HepG2 (cell line): Measurements from ENCODE around the gene TMEM129. TPM values are rescaled to one million over a fixed set of nuclear protein-coding genes. Genes with fewer than 3 reads are reported as not detected.

ENCODE experiments used
- ATAC-seq: fragments of 200-7000 bp; cut with Tn5 transposase; 3 replicates; pipeline ENCODE4 v1.9.1; 2020; ENCODE audit warnings: mild to moderate bottlenecking, moderate library complexity
- BruUV-seq: library from RNA; stranded (reverse); fragments of 400-500 nt; replicated peaks from 2 replicates; lab custom pipeline; 2021; lab: Mats Ljungman, UMichigan
- CTCF ChIA-PET: fragments of 300-600 bp; formaldehyde crosslinking; extraction: SDS; loops from one replicate; lab custom pipeline; 2021; ENCODE audit warnings: low total read pairs, inconsistent platforms, low intra/inter-chr PET ratio; lab: Yijun Ruan, JAX
- POLR2A ChIA-PET: fragments of 350-600 bp; sonication (Branson Sonifier 250); formaldehyde crosslinking; loops from one replicate; lab custom pipeline; 2020; ENCODE audit warnings: antibody characterized with exemption, inconsistent platforms; lab: Yijun Ruan, JAX
- DNase-seq: peaks from one replicate; pipeline ENCODE4 v3.0.0-alpha.2; 2015; ENCODE audit warnings: low spot score
- FAIRE-seq: peaks from 3 replicates; lab custom pipeline; 2011; peaks lifted over from hg19 to GRCh38; lab: Jason Lieb, UNC
- H2AFZ ChIP-seq: one replicate; pipeline ENCODE4 v1.6.1; 2011; ENCODE audit warnings: low read length, inconsistent platforms
- H3K27ac ChIP-seq: fragments of 300-600 bp; 3 replicates; pipeline ENCODE4 v1.8.0; 2011; ENCODE audit warnings: mixed run types, mild to moderate bottlenecking, mixed read lengths, low read length, inconsistent platforms; ENCODE audit not compliant: insufficient read depth; ENCODE audit errors: extremely low read length
- H3K27me3 ChIP-seq, 2 experiments: fragments of 200-600 bp in 1 of 2; 2 replicates in 1 of 2; 3 replicates in 1 of 2; pipeline versions ENCODE4 v1.6.0 to v1.8.0; 2011; ENCODE audit warnings: low read length in 2 of 2, mild to moderate bottlenecking in 2 of 2, moderate library complexity in 2 of 2, inconsistent platforms in 1 of 2; ENCODE audit not compliant: insufficient read depth in 2 of 2, control insufficient read depth in 1 of 2
- H3K36me3 ChIP-seq, 2 experiments: fragments of 200-600 bp in 1 of 2; replicated peaks in 1 of 2; 2 replicates in 1 of 2; 3 replicates in 1 of 2; pipeline versions ENCODE4 v1.5.1 to v1.8.0; 2011; ENCODE audit warnings: low read length in 2 of 2, inconsistent platforms in 1 of 2; ENCODE audit not compliant: insufficient read depth in 2 of 2, control insufficient read depth in 1 of 2
- H3K4me1 ChIP-seq: 2 replicates; pipeline ENCODE4 v1.5.1; 2012; ENCODE audit warnings: low read length, inconsistent platforms; ENCODE audit not compliant: insufficient read depth
- H3K4me2 ChIP-seq: 2 replicates; pipeline ENCODE4 v1.6.0; 2011; ENCODE audit warnings: low read depth, low read length, inconsistent platforms
- H3K4me3 ChIP-seq, 3 experiments: fragments of 200-600 bp in 1 of 3; sonication (generic), shearing (Covaris generic) in 1 of 3; replicated peaks in 1 of 3; 2 replicates each; pipeline ENCODE4 v1.5.1; 2011 to 2016; ENCODE audit warnings: low read length in 3 of 3, inconsistent platforms in 2 of 3, low read depth in 2 of 3, mild to moderate bottlenecking in 2 of 3, control low read depth in 1 of 3, mixed read lengths in 1 of 3; ENCODE audit not compliant: insufficient read depth in 1 of 3
- H3K79me2 ChIP-seq: one replicate; pipeline ENCODE4 v1.6.1; 2011; ENCODE audit warnings: low read length, inconsistent platforms; ENCODE audit not compliant: insufficient read depth
- H3K9ac ChIP-seq: 2 replicates; pipeline ENCODE4 v1.6.0; 2011; ENCODE audit warnings: mild to moderate bottlenecking, low read depth, low read length, inconsistent platforms; ENCODE audit not compliant: insufficient read depth
- H3K9me3 ChIP-seq: 2 replicates; pipeline ENCODE4 v1.5.1; 2012; ENCODE audit warnings: mild to moderate bottlenecking, low read length
- H4K20me1 ChIP-seq: 2 replicates; pipeline ENCODE4 v1.6.0; 2011; ENCODE audit warnings: inconsistent platforms, mild to moderate bottlenecking, low read length, moderate library complexity; ENCODE audit not compliant: insufficient read depth
- AGO1 ChIP-seq: fragments of 200-400 bp; formaldehyde crosslinking; IDR thresholded peaks from 2 replicates; pipeline ENCODE4 v1.6.1; 2017; ENCODE audit warnings: mild to moderate bottlenecking, low read depth, low read length, moderate library complexity; ENCODE audit not compliant: poor library complexity, severe bottlenecking
- AGO2 ChIP-seq: fragments of 200-400 bp; formaldehyde crosslinking; optimal IDR thresholded peaks from 2 replicates; pipeline ENCODE3; 2017; ENCODE audit warnings: mild to moderate bottlenecking, low read depth, low read length, moderate library complexity
- ARID2 ChIP-seq: sonication (generic); formaldehyde crosslinking; IDR thresholded peaks from 2 replicates; pipeline ENCODE4 v1.8.1; 2022; ENCODE audit warnings: mild to moderate bottlenecking, missing genetic modification reagents, borderline replicate concordance
- ATF7 ChIP-seq, 2 experiments: fragments of 450-650 bp in 1 of 2; sonication (generic) in 1 of 2; formaldehyde crosslinking in 1 of 2; IDR thresholded peaks; 2 replicates each; pipeline versions ENCODE4 v1.4.0 to v1.6.1; 2016 to 2020; ENCODE audit warnings: antibody characterized with exemption in 1 of 2, mild to moderate bottlenecking in 1 of 2, missing genetic modification reagents in 1 of 2
- DR1 ChIP-seq: sonication (generic); formaldehyde crosslinking; IDR thresholded peaks from 2 replicates; pipeline ENCODE4 v1.8.0; 2021; ENCODE audit warnings: mild to moderate bottlenecking, missing genetic modification reagents, inconsistent platforms
- ELF1 ChIP-seq: sonication (generic); formaldehyde crosslinking; IDR thresholded peaks from 2 replicates; pipeline ENCODE4 v1.4.0; 2020; ENCODE audit warnings: missing genetic modification reagents
- ESRRA ChIP-seq: sonication (generic); formaldehyde crosslinking; IDR thresholded peaks from 2 replicates; pipeline ENCODE4 v1.5.1; 2020; ENCODE audit warnings: mild to moderate bottlenecking, low read depth, missing genetic modification reagents
- MIXL1 ChIP-seq: IDR thresholded peaks from 2 replicates; pipeline ENCODE4 v1.6.1; 2016
- NFYC ChIP-seq: IDR thresholded peaks from 2 replicates; pipeline ENCODE4 v1.6.1; 2016; ENCODE audit warnings: missing genetic modification reagents, missing compliant biosample characterization
- RBM39 ChIP-seq: fragments of 200-400 bp; formaldehyde crosslinking; IDR thresholded peaks from one replicate; pipeline ENCODE4 v1.6.1; 2018; ENCODE audit warnings: antibody characterized with exemption, mild to moderate bottlenecking, low read depth, low read length; ENCODE audit not compliant: poor library complexity, severe bottlenecking
- SAP130 ChIP-seq: IDR thresholded peaks from 2 replicates; pipeline ENCODE4 v1.6.1; 2016; ENCODE audit warnings: low read depth
- STAG1 ChIP-seq: sonication (generic); formaldehyde crosslinking; IDR thresholded peaks from 2 replicates; pipeline ENCODE4 v1.4.0; 2020; ENCODE audit warnings: missing genetic modification reagents
- THAP9 ChIP-seq: sonication (generic); formaldehyde crosslinking; IDR thresholded peaks from 2 replicates; pipeline ENCODE4; 2020; ENCODE audit warnings: missing genetic modification reagents, mild to moderate bottlenecking, borderline replicate concordance
- ZBTB7A ChIP-seq: sonication (generic); formaldehyde crosslinking; IDR thresholded peaks from 2 replicates; pipeline ENCODE4 v1.8.0; 2022; ENCODE audit warnings: mild to moderate bottlenecking, missing genetic modification reagents
- ZMYM3 ChIP-seq: sonication (generic); formaldehyde crosslinking; IDR thresholded peaks from 2 replicates; pipeline ENCODE4 v1.5.1; 2020; ENCODE audit warnings: mild to moderate bottlenecking, missing genetic modification reagents
- ZNF264 ChIP-seq: sonication (generic); formaldehyde crosslinking; IDR thresholded peaks from 2 replicates; pipeline ENCODE4 v1.4.0; 2020; ENCODE audit warnings: missing genetic modification reagents
- ZNF33B ChIP-seq: sonication (generic); formaldehyde crosslinking; IDR thresholded peaks from 2 replicates; pipeline ENCODE4 v1.5.1; 2020; ENCODE audit warnings: mild to moderate bottlenecking, missing genetic modification reagents
- ZNF460 ChIP-seq: sonication (generic); formaldehyde crosslinking; IDR thresholded peaks from 2 replicates; pipeline ENCODE4 v1.5.1; 2020; ENCODE audit warnings: missing genetic modification reagents, mild to moderate bottlenecking, borderline replicate concordance
- ZNF619 ChIP-seq: sonication (generic); formaldehyde crosslinking; IDR thresholded peaks from 2 replicates; pipeline ENCODE4 v1.4.0; 2020; ENCODE audit warnings: mild to moderate bottlenecking, missing genetic modification reagents
- ZNF775 ChIP-seq: sonication (generic); formaldehyde crosslinking; IDR thresholded peaks from 2 replicates; pipeline ENCODE4 v1.4.0; 2020; ENCODE audit warnings: missing genetic modification reagents, mild to moderate bottlenecking, moderate library complexity, borderline replicate concordance
- ZSCAN30 ChIP-seq: sonication (generic); formaldehyde crosslinking; IDR thresholded peaks from 2 replicates; pipeline ENCODE4 v1.5.0; 2020; ENCODE audit warnings: mild to moderate bottlenecking, missing genetic modification reagents
- ZSCAN9 ChIP-seq: IDR thresholded peaks from 2 replicates; pipeline ENCODE4 v1.6.1; 2016; ENCODE audit warnings: borderline replicate concordance
- WGBS: methylation state at CpG from one replicate; pipeline ENCODE4 v1.1.6; 2017; ENCODE audit warnings: low lambda C conversion rate; 5-methylcytosine and 5-hydroxymethylcytosine counted together
- in situ Hi-C: cut with HindIII; loops from 2 replicates; pipeline ENCODE4 v1.10.0; 2017; ENCODE audit warnings: low pct_unique_long_range_greater_than_20kb; ENCODE audit not compliant: extremely low pct_ligation_motif_present
- intact Hi-C: fragments of 100-400 bp; cut with micrococcal nuclease; formaldehyde crosslinking; loops from one replicate; pipeline ENCODE4 v1.10.0; 2022; ENCODE audit not compliant: unreplicated experiment
- polyA plus RNA-seq, 8 experiments: library from polyadenylated mRNA; depleted of rRNA in 3 of 8; stranded (reverse) in 7 of 8; unstranded in 1 of 8; fragments of >200 nt; fragmentation: Illumina TruSeq in 4 of 8; extraction: Trizol in 4 of 8; gene quantifications; 2 replicates each; pipeline versions ENCODE4 v1.2.1 to v1.2.3, GENCODE V29; 2011 to 2016; ENCODE audit warnings: low read depth in 4 of 8, missing spikeins in 1 of 8, mixed read lengths in 1 of 8; ENCODE audit not compliant: insufficient read depth in 1 of 8
- total RNA-seq, 5 experiments: library from RNA; depleted of rRNA; stranded (reverse); fragments of >200 nt; fragmentation: Illumina TruSeq; extraction: Trizol; gene quantifications; 2 replicates each; pipeline ENCODE4 v1.2.3, GENCODE V29; 2016; ENCODE audit warnings: low read depth in 1 of 5

Gene TMEM129
- total and polyA plus RNA-seq, 2 of the 13 experiments (the other 11 are each of a cell fraction or from before 2014, with no cell fraction given): 19.0 to 25.8 TPM

GRCh38 chr4:1747603-1747967, 26.5 kb upstream of the TMEM129 start (continued):
- TF ChIP-seq ZSCAN30 (CRISPR knock-in tag) (0 out of 2 replicates have a peak, but pooled peaks have one; percentile 5), ZBTB7A (CRISPR knock-in tag) (0 out of 2 replicates have a peak, but pooled peaks have one; percentile 5), RBM39 (no peak), ATF7 (IDR thresholded peaks at IDR 0.05) (no peak), ATF7 (CRISPR knock-in tag; IDR thresholded peaks at IDR 0.05) (no peak), ZNF33B (CRISPR knock-in tag) (0 out of 2 replicates have a peak, but pooled peaks have one; percentile 40), MIXL1 (no peak), ZNF264 (CRISPR knock-in tag) (peak; percentile 100), ZSCAN9 (CRISPR knock-in tag) (no peak), AGO2 (no peak), ZNF619 (no peak), ZMYM3 (0 out of 2 replicates have a peak, but pooled peaks have one; percentile 13), ARID2 (CRISPR knock-in tag) (peak; percentile 42; the same call in 1 of the 2 replicates)

- Histone ChIP-seq H3K4me2 (peak overlapping the region; percentile 98), H3K79me2 (no peaks in the 10 kb centered on the region), H3K4me1 (peaks cover 76% of the 10 kb centered on the region), H3K27me3 (no peaks in the 10 kb centered on the region; a peak in 1 of 5 replicates), H3K4me3 (peak overlapping the region; percentile 46 to 75 (median 67); a peak in 5 of 6 replicates), H3K27ac (peak overlapping the region; percentile 76), H3K36me3 (peaks cover 11 to 12% of the 10 kb centered on the region in 2 experiments; a peak in 4 of 5 replicates), H4K20me1 (no peaks in the 10 kb centered on the region), H2AFZ (no peak overlapping the region), H3K9me3 (no peaks in the 10 kb centered on the region), H3K9ac (peak overlapping the region; percentile 74)
- POLR2A ChIA-PET: interaction anchor here (0.5 to 5.7 kb wide), 23 partner anchors 11 to 164 kb away, joined by 3 to 47 read pairs (median 5); partner anchors contain the start of genes FGFR3, LETM1, TACC3 and TMEM129
- CTCF ChIA-PET: interaction anchor here (1.0 to 7.5 kb wide), 6 partner anchors 21 to 152 kb away, joined by 3 to 179 read pairs (median 6); no protein-coding TSS in a partner anchor
- FAIRE-seq: peak; percentile 37
- peak; percentile 68 for ATAC-seq
- peak; percentile 86 for DNase-seq
- BruUV-seq: no TSS peak
- in situ Hi-C loops (no loop called here), intact Hi-C loops (loop anchor here (1.0 to 5.0 kb wide), 5 partner anchors 20 to 165 kb away; no protein-coding TSS in a partner anchor)
- 2% methylated on average over 7 of the region's 33 CpGs for WGBS
- TF ChIP-seq THAP9 (CRISPR knock-in tag): peak; percentile 60; the same call in 1 of the 2 replicates
- TF ChIP-seq ZNF775 (CRISPR knock-in tag): no peak
- peak; percentile 44; the same call in 1 of the 2 replicates for TF ChIP-seq ELF1 (CRISPR knock-in tag)
- peak; percentile 86 for TF ChIP-seq SAP130
- TF ChIP-seq NFYC (CRISPR knock-in tag): no peak
- peak; percentile 61; the same call in 1 of the 2 replicates for TF ChIP-seq DR1 (CRISPR knock-in tag)
- TF ChIP-seq ESRRA (CRISPR knock-in tag): no peak
- peak; percentile 51 for TF ChIP-seq STAG1 (CRISPR knock-in tag)
- TF ChIP-seq ZNF460 (CRISPR knock-in tag): peak; percentile 42; the same call in 1 of the 2 replicates
- TF ChIP-seq AGO1: peak; percentile 64
These were observed 25.9 kb upstream of the TMEM129 start for GRCh38 chr4:1746919-1747602.
